GM23338 (cell line): ENCODE measurements around the gene LYL1. TPM values are rescaled to one million over a fixed set of nuclear protein-coding genes. Genes with fewer than 3 reads are reported as not detected.

ENCODE experiments used
- ATAC-seq: fragments of 200-7000 bp; cut with Tn5 transposase; 3 replicates; pipeline ENCODE4 v1.9.1; 2020
- DNase-seq: peaks from one replicate; pipeline ENCODE4 v3.0.0-alpha.2; 2015; ENCODE audit warnings: low spot score
- H2AFZ ChIP-seq: fragments of 200-600 bp; sonication (generic); 2 replicates; pipeline ENCODE4 v1.8.0; 2016; ENCODE audit warnings: antibody characterized with exemption, mild to moderate bottlenecking, moderate library complexity
- H3F3A ChIP-seq: fragments of 200-600 bp; sonication (generic); replicated peaks from 2 replicates; pipeline ENCODE4 v1.8.0; 2017; ENCODE audit warnings: antibody characterized with exemption, mixed run types, low read depth
- H3K27ac ChIP-seq: fragments of 200-600 bp; sonication (generic); 2 replicates; pipeline ENCODE4 v1.6.1; 2016; ENCODE audit warnings: low read depth
- H3K27me3 ChIP-seq: fragments of 200-600 bp; sonication (generic); 2 replicates; pipeline ENCODE4 v1.8.0; 2016; ENCODE audit warnings: mild to moderate bottlenecking, mixed run types, moderate library complexity; ENCODE audit not compliant: insufficient read depth
- H3K36me3 ChIP-seq: fragments of 200-600 bp; sonication (generic); 2 replicates; pipeline ENCODE4 v1.8.0; 2016; ENCODE audit warnings: mild to moderate bottlenecking; ENCODE audit not compliant: insufficient read depth
- H3K4me1 ChIP-seq: fragments of 200-600 bp; sonication (generic); 2 replicates; pipeline ENCODE4 v1.8.0; 2016; ENCODE audit warnings: mild to moderate bottlenecking, moderate library complexity; ENCODE audit not compliant: insufficient read depth
- H3K4me2 ChIP-seq: fragments of 200-600 bp; sonication (generic); 2 replicates; pipeline ENCODE4 v1.7.1; 2017; ENCODE audit warnings: mixed run types
- H3K4me3 ChIP-seq: fragments of 200-600 bp; sonication (generic); 2 replicates; pipeline ENCODE4 v1.6.1; 2016; ENCODE audit warnings: mixed run types
- H3K79me2 ChIP-seq: fragments of 200-600 bp; sonication (generic); replicated peaks from 2 replicates; pipeline ENCODE4 v1.8.0; 2017; ENCODE audit warnings: mild to moderate bottlenecking; ENCODE audit not compliant: insufficient read depth
- H3K9me2 ChIP-seq: fragments of 200-600 bp; sonication (generic); 2 replicates; pipeline ENCODE4 v1.8.0; 2017; ENCODE audit not compliant: insufficient read depth
- H4K20me1 ChIP-seq: fragments of 200-600 bp; sonication (generic); replicated peaks from 2 replicates; pipeline ENCODE4 v1.8.0; 2017; ENCODE audit warnings: mild to moderate bottlenecking; ENCODE audit not compliant: insufficient read depth
- H3K27ac Mint-ChIP-seq: 2 replicates; pipeline ENCODE4 v1.8.0; 2020; ENCODE audit warnings: inconsistent platforms, mild to moderate bottlenecking, moderate library complexity, mixed read lengths
- H3K27me3 Mint-ChIP-seq: 3 replicates; pipeline ENCODE4 v1.8.0; 2022; ENCODE audit warnings: low read depth, mild to moderate bottlenecking, moderate library complexity, mixed read lengths, inconsistent platforms; ENCODE audit not compliant: insufficient read depth, poor library complexity
- H3K36me3 Mint-ChIP-seq: 3 replicates; pipeline ENCODE4 v1.8.0; 2021; ENCODE audit warnings: low read depth, mild to moderate bottlenecking, inconsistent platforms, moderate library complexity, mixed read lengths
- H3K4me1 Mint-ChIP-seq: 3 replicates; pipeline ENCODE4 v1.8.0; 2020; ENCODE audit warnings: mild to moderate bottlenecking, inconsistent platforms, mixed read lengths
- H3K4me3 Mint-ChIP-seq: 3 replicates; pipeline ENCODE4 v1.8.0; 2021; ENCODE audit warnings: moderate library complexity, mild to moderate bottlenecking, inconsistent platforms, mixed read lengths
- H3K9me3 Mint-ChIP-seq: 3 replicates; pipeline ENCODE4 v1.8.0; 2020; ENCODE audit warnings: moderate library complexity, mild to moderate bottlenecking, inconsistent platforms, mixed read lengths
- CREB1 ChIP-seq: fragments of 250-450 bp; sonication (Bioruptor Pico); IDR thresholded peaks from 2 replicates; pipeline ENCODE4 v1.5.0; 2020; ENCODE audit warnings: low read depth, mild to moderate bottlenecking, moderate library complexity
- EZH2 ChIP-seq: fragments of 200-600 bp; sonication (generic); IDR thresholded peaks from one replicate; pipeline ENCODE4 v1.8.0; 2017; ENCODE audit warnings: antibody characterized with exemption, mild to moderate bottlenecking, low read depth; ENCODE audit not compliant: unreplicated experiment
- EZH2phosphoT487 ChIP-seq: fragments of 200-600 bp; sonication (generic); IDR thresholded peaks from one replicate; pipeline ENCODE4 v1.8.1; 2018; ENCODE audit warnings: antibody characterized with exemption; ENCODE audit not compliant: unreplicated experiment
- JUNB ChIP-seq: IDR thresholded peaks from one replicate; pipeline ENCODE4 v1.6.1; 2016; ENCODE audit warnings: antibody characterized with exemption; ENCODE audit not compliant: unreplicated experiment
- NANOG ChIP-seq: IDR thresholded peaks from 2 replicates; pipeline ENCODE4 v1.6.1; 2016; ENCODE audit warnings: antibody characterized with exemption, borderline replicate concordance
- STAT1 ChIP-seq: IDR thresholded peaks from one replicate; pipeline ENCODE4 v1.6.1; 2016; ENCODE audit warnings: antibody characterized with exemption; ENCODE audit not compliant: unreplicated experiment
- ZNF114 ChIP-seq: fragments of 250-450 bp; sonication (Bioruptor Pico); IDR thresholded peaks from 2 replicates; pipeline ENCODE4 v1.5.0; 2020; ENCODE audit warnings: mild to moderate bottlenecking, moderate library complexity
- polyA plus RNA-seq: library from polyadenylated mRNA; unstranded; fragments of >200 nt; fragmentation: Nextera tagmentation; extraction: Ambion mirVana; gene quantifications from 2 replicates; pipeline ENCODE4 v1.2.1, GENCODE V29; 2016
- total RNA-seq: library from RNA; depleted of rRNA; stranded (reverse); fragments of >200 nt; shearing (Covaris generic); gene quantifications from 2 replicates; pipeline ENCODE4 v1.2.3, GENCODE V29; 2014
- TF ChIP-seq, protein P1 (sequence below), 2 experiments: fragments of 200-600 bp in 1 of 2; sonication (generic) in 1 of 2; conservative IDR thresholded peaks; 2 replicates each; pipeline versions ENCODE4 v1.5.1 to v1.6.1; 2016 to 2017; ENCODE audit warnings: antibody characterized with exemption in 2 of 2, low read depth in 2 of 2, mild to moderate bottlenecking in 2 of 2, moderate library complexity in 1 of 2
- TF ChIP-seq, protein P2 (sequence below): IDR thresholded peaks from one replicate; pipeline ENCODE4 v1.6.1; 2018; ENCODE audit warnings: antibody characterized with exemption; ENCODE audit not compliant: unreplicated experiment
- TF ChIP-seq, protein P3 (sequence below): IDR thresholded peaks from 2 replicates; pipeline ENCODE4 v1.6.1; 2016; ENCODE audit warnings: antibody characterized with exemption
- TF ChIP-seq, protein P4 (sequence below): fragments of 250-450 bp; sonication (Bioruptor Pico); IDR thresholded peaks from 2 replicates; pipeline ENCODE4 v1.5.0; 2020; ENCODE audit warnings: mild to moderate bottlenecking, moderate library complexity

LYL1 gene
- total and polyA plus RNA-seq, 2 experiments from 2014 or later: 1.2 to 2.2 TPM

DNA sequence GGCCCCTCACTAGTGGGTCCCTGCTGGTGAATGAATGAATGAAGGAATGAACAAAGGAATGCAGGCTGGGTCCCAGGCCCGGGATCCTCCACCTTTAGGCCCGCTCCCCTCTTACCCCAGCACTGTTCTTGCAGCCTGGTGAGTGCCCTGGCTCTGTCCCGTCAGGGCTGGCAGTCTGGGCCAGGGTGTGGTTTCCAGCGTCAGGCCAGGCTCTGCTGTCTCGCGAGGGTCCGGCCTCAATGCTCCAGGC, 317 bp downstream of the LYL1 start (continued):
- TF ChIP-seq EZH2phosphoT487: no peak

DNA sequence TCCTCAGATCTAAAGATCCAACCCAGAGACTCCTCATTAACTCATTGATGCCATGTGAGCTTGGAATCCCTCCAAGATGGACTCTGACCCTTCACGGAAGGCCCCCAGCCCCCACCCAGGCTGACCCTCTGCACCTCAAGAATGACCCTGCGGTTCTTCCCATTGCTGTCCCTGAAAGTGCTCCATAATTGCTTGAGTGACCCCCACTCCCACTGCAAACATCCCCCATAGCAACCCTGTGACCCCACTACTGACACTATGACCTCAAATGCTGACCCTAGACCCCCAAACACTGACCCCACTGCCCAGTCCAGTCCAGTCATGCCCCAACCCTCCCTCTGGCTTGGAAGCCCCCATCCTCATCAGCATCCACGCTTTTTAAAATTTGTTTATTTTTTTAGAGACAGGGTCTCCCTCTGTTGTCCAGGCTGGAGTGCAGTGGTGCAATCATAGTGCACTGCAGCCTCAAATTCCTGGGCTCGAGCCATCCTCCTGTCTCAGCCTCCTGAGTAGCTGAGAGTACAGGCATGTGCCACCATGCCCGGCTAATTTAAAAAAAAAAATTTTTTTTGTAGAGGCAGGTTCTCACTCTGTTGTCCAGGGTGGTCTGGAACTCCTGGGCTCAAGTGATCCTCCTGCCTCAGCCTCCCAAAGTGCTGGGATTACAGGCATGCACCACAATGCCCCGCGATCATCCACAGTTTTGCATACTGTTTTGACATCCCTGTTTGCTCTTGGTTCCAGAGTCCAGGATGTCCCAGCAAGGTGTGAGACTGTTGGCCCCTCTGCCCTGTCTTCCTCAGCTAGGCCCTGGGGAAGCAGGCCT, 855 bp downstream of the LYL1 start:
- Histone ChIP-seq H4K20me1 (peaks cover 9% of the 10 kb centered on the region; the same call in 1 of the 2 replicates), H3K4me2 (peak overlapping the region; percentile 83), H3K4me3 (peak overlapping the region; percentile 56), H3K4me1 (peaks cover 30% of the 10 kb centered on the region), H2AFZ (no peak overlapping the region), H3K9me2 (no peaks in the 10 kb centered on the region), H3K27me3 (peaks cover 60% of the 10 kb centered on the region), H3K27ac (no peak overlapping the region), H3K36me3 (no peaks in the 10 kb centered on the region), H3F3A (peaks cover 26% of the 10 kb centered on the region), H3K79me2 (no peaks in the 10 kb centered on the region)
- TF ChIP-seq JUNB (no peak), EZH2phosphoT487 (no peak), EZH2 (no peak), NANOG (no peak), STAT1 (no peak), ZNF114 (CRISPR knock-in tag) (no peak), CREB1 (CRISPR knock-in tag) (no peak)
- TF ChIP-seq, protein P1, sequence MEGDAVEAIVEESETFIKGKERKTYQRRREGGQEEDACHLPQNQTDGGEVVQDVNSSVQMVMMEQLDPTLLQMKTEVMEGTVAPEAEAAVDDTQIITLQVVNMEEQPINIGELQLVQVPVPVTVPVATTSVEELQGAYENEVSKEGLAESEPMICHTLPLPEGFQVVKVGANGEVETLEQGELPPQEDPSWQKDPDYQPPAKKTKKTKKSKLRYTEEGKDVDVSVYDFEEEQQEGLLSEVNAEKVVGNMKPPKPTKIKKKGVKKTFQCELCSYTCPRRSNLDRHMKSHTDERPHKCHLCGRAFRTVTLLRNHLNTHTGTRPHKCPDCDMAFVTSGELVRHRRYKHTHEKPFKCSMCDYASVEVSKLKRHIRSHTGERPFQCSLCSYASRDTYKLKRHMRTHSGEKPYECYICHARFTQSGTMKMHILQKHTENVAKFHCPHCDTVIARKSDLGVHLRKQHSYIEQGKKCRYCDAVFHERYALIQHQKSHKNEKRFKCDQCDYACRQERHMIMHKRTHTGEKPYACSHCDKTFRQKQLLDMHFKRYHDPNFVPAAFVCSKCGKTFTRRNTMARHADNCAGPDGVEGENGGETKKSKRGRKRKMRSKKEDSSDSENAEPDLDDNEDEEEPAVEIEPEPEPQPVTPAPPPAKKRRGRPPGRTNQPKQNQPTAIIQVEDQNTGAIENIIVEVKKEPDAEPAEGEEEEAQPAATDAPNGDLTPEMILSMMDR (conservative IDR thresholded peaks at IDR 0.05; ENCODE audit: low read depth in 2 of 2): no peak
- TF ChIP-seq, protein P2, sequence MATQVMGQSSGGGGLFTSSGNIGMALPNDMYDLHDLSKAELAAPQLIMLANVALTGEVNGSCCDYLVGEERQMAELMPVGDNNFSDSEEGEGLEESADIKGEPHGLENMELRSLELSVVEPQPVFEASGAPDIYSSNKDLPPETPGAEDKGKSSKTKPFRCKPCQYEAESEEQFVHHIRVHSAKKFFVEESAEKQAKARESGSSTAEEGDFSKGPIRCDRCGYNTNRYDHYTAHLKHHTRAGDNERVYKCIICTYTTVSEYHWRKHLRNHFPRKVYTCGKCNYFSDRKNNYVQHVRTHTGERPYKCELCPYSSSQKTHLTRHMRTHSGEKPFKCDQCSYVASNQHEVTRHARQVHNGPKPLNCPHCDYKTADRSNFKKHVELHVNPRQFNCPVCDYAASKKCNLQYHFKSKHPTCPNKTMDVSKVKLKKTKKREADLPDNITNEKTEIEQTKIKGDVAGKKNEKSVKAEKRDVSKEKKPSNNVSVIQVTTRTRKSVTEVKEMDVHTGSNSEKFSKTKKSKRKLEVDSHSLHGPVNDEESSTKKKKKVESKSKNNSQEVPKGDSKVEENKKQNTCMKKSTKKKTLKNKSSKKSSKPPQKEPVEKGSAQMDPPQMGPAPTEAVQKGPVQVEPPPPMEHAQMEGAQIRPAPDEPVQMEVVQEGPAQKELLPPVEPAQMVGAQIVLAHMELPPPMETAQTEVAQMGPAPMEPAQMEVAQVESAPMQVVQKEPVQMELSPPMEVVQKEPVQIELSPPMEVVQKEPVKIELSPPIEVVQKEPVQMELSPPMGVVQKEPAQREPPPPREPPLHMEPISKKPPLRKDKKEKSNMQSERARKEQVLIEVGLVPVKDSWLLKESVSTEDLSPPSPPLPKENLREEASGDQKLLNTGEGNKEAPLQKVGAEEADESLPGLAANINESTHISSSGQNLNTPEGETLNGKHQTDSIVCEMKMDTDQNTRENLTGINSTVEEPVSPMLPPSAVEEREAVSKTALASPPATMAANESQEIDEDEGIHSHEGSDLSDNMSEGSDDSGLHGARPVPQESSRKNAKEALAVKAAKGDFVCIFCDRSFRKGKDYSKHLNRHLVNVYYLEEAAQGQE: no peak
- TF ChIP-seq, protein P3, sequence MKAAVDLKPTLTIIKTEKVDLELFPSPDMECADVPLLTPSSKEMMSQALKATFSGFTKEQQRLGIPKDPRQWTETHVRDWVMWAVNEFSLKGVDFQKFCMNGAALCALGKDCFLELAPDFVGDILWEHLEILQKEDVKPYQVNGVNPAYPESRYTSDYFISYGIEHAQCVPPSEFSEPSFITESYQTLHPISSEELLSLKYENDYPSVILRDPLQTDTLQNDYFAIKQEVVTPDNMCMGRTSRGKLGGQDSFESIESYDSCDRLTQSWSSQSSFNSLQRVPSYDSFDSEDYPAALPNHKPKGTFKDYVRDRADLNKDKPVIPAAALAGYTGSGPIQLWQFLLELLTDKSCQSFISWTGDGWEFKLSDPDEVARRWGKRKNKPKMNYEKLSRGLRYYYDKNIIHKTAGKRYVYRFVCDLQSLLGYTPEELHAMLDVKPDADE: no peak
- TF ChIP-seq, protein P4, sequence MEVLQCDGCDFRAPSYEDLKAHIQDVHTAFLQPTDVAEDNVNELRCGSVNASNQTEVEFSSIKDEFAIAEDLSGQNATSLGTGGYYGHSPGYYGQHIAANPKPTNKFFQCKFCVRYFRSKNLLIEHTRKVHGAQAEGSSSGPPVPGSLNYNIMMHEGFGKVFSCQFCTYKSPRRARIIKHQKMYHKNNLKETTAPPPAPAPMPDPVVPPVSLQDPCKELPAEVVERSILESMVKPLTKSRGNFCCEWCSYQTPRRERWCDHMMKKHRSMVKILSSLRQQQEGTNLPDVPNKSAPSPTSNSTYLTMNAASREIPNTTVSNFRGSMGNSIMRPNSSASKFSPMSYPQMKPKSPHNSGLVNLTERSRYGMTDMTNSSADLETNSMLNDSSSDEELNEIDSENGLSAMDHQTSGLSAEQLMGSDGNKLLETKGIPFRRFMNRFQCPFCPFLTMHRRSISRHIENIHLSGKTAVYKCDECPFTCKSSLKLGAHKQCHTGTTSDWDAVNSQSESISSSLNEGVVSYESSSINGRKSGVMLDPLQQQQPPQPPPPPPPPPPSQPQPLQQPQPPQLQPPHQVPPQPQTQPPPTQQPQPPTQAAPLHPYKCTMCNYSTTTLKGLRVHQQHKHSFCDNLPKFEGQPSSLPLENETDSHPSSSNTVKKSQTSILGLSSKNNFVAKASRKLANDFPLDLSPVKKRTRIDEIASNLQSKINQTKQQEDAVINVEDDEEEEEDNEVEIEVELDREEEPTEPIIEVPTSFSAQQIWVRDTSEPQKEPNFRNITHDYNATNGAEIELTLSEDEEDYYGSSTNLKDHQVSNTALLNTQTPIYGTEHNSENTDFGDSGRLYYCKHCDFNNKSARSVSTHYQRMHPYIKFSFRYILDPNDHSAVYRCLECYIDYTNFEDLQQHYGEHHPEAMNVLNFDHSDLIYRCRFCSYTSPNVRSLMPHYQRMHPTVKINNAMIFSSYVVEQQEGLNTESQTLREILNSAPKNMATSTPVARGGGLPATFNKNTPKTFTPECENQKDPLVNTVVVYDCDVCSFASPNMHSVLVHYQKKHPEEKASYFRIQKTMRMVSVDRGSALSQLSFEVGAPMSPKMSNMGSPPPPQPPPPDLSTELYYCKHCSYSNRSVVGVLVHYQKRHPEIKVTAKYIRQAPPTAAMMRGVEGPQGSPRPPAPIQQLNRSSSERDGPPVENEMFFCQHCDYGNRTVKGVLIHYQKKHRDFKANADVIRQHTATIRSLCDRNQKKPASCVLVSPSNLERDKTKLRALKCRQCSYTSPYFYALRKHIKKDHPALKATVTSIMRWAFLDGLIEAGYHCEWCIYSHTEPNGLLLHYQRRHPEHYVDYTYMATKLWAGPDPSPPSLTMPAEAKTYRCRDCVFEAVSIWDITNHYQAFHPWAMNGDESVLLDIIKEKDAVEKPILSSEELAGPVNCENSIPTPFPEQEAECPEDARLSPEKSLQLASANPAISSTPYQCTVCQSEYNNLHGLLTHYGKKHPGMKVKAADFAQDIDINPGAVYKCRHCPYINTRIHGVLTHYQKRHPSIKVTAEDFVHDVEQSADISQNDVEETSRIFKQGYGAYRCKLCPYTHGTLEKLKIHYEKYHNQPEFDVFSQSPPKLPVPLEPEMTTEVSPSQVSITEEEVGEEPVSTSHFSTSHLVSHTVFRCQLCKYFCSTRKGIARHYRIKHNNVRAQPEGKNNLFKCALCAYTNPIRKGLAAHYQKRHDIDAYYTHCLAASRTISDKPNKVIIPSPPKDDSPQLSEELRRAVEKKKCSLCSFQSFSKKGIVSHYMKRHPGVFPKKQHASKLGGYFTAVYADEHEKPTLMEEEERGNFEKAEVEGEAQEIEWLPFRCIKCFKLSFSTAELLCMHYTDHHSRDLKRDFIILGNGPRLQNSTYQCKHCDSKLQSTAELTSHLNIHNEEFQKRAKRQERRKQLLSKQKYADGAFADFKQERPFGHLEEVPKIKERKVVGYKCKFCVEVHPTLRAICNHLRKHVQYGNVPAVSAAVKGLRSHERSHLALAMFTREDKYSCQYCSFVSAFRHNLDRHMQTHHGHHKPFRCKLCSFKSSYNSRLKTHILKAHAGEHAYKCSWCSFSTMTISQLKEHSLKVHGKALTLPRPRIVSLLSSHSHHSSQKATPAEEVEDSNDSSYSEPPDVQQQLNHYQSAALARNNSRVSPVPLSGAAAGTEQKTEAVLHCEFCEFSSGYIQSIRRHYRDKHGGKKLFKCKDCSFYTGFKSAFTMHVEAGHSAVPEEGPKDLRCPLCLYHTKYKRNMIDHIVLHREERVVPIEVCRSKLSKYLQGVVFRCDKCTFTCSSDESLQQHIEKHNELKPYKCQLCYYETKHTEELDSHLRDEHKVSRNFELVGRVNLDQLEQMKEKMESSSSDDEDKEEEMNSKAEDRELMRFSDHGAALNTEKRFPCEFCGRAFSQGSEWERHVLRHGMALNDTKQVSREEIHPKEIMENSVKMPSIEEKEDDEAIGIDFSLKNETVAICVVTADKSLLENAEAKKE: no peak
- H3K4me3 Mint-ChIP-seq: peak overlapping the region; percentile 23
- H3K36me3 Mint-ChIP-seq: no peaks in the 10 kb centered on the region; the same call in 1 of the 3 replicates
- H3K4me1 Mint-ChIP-seq: peaks cover 14% of the 10 kb centered on the region
- H3K27me3 Mint-ChIP-seq: peaks cover 53% of the 10 kb centered on the region
- ATAC-seq (no peak), DNase-seq (no peak)
- H3K27ac Mint-ChIP-seq: no peak overlapping the region
- H3K9me3 Mint-ChIP-seq: no peaks in the 10 kb centered on the region
